Activated CD4-positive, alpha-beta memory T cell treated with anti-CD3 and anti-CD28 coated beads for 36 hours (primary cell): ENCODE measurements around the gene FARP1. TPM values are rescaled to one million over a fixed set of nuclear protein-coding genes. Genes with fewer than 3 reads are reported as not detected.

Experiments used
- CTCF ChIA-PET: fragments of 350-600 bp; sonication (Branson Sonifier 250); formaldehyde crosslinking; loops from one replicate; lab custom pipeline; 2021; ENCODE audit warnings: antibody characterized with exemption, inconsistent platforms; lab: Charles Lee
- POLR2A ChIA-PET: fragments of 350-600 bp; sonication (Branson Sonifier 250); formaldehyde crosslinking; loops from one replicate; lab custom pipeline; 2021; ENCODE audit warnings: antibody characterized with exemption; lab: Charles Lee
- DNase-seq: peaks from one replicate; pipeline ENCODE4 v3.0.0-alpha.2; 2020
- H3K27ac Mint-ChIP-seq: one replicate; pipeline ENCODE4 v1.8.0; 2021; ENCODE audit warnings: mixed read lengths
- H3K27me3 Mint-ChIP-seq: one replicate; pipeline ENCODE4 v1.8.0; 2021; ENCODE audit warnings: mixed read lengths
- H3K36me3 Mint-ChIP-seq: one replicate; pipeline ENCODE4 v1.8.0; 2021; ENCODE audit warnings: mixed read lengths
- H3K4me1 Mint-ChIP-seq: one replicate; pipeline ENCODE4 v1.8.0; 2021; ENCODE audit warnings: low read depth, mixed read lengths
- H3K4me3 Mint-ChIP-seq: one replicate; pipeline ENCODE4 v1.8.0; 2021; ENCODE audit warnings: mild to moderate bottlenecking, mixed read lengths
- H3K9me3 Mint-ChIP-seq: one replicate; pipeline ENCODE4 v1.8.0; 2021; ENCODE audit warnings: mixed read lengths
- intact Hi-C: fragments of 100-400 bp; cut with micrococcal nuclease; formaldehyde crosslinking; loops from one replicate; pipeline ENCODE4 v1.15.1; 2023
- total RNA-seq, 2 experiments: library from RNA; stranded (reverse); gene quantifications; one replicate each; pipeline ENCODE4 v1.2.3, GENCODE V29; 2021

FARP1 gene
- total RNA-seq, 2 experiments from 2014 or later = 0.56 to 0.64 TPM

GRCh38 chr13:98321395-98321794, 178.5 kb downstream of the FARP1 start:
- H3K36me3 Mint-ChIP-seq = no peaks in the 10 kb centered on the region
- H3K4me1 Mint-ChIP-seq = no peaks in the 10 kb centered on the region
- peaks cover 12% of the 10 kb centered on the region for H3K27me3 Mint-ChIP-seq
- no peak overlapping the region for H3K4me3 Mint-ChIP-seq
- intact Hi-C loops = no loop called here
- POLR2A ChIA-PET = no interaction called here
- no peaks in the 10 kb centered on the region for H3K9me3 Mint-ChIP-seq
- no peak overlapping the region for H3K27ac Mint-ChIP-seq
- DNase-seq = no peak
- CTCF ChIA-PET = no interaction called here

- Mint-ChIP-seq H3K4me3 (no peak overlapping the region), H3K9me3 (no peaks in the 10 kb centered on the region), H3K27me3 (peaks cover 12% of the 10 kb centered on the region), H3K36me3 (no peaks in the 10 kb centered on the region), H3K4me1 (no peaks in the 10 kb centered on the region), H3K27ac (no peak overlapping the region)
- intact Hi-C loops = no loop called here
- DNase-seq = no peak
- POLR2A ChIA-PET = no interaction called here
- CTCF ChIA-PET = no interaction called here
These were observed 179.3 kb downstream of the FARP1 start for GRCh38 chr13:98322091-98322718.

- CTCF ChIA-PET = no interaction called here
- H3K4me1 Mint-ChIP-seq = no peaks in the 10 kb centered on the region
- no peaks in the 10 kb centered on the region for H3K9me3 Mint-ChIP-seq
- no peak for DNase-seq
- H3K27me3 Mint-ChIP-seq = peaks cover 10% of the 10 kb centered on the region
- no peak overlapping the region for H3K27ac Mint-ChIP-seq
- H3K36me3 Mint-ChIP-seq = no peaks in the 10 kb centered on the region
- intact Hi-C loops = no loop called here
- POLR2A ChIA-PET = interaction anchor here (0.6 kb wide), 1 partner anchor 24 kb away, joined by 3 read pairs; no protein-coding TSS in a partner anchor
- no peak overlapping the region for H3K4me3 Mint-ChIP-seq
These were observed 181.2 kb downstream of the FARP1 start for GRCh38 chr13:98324105-98324504.

- peaks cover 5% of the 10 kb centered on the region for H3K27me3 Mint-ChIP-seq
- intact Hi-C loops = no loop called here
- no peaks in the 10 kb centered on the region for H3K4me1 Mint-ChIP-seq
- H3K27ac Mint-ChIP-seq = no peak overlapping the region
- ChIA-PET POLR2A (no interaction called here), CTCF (no interaction called here)
- no peak for DNase-seq
- H3K9me3 Mint-ChIP-seq = no peaks in the 10 kb centered on the region
- no peak overlapping the region for H3K4me3 Mint-ChIP-seq
- H3K36me3 Mint-ChIP-seq = no peaks in the 10 kb centered on the region
These were observed 182.8 kb downstream of the FARP1 start for GRCh38 chr13:98325724-98326123.

GRCh38 chr13:98326291-98326690, 183.4 kb downstream of the FARP1 start:
- Mint-ChIP-seq H3K27me3 (peaks cover 3% of the 10 kb centered on the region), H3K27ac (no peak overlapping the region), H3K4me1 (no peaks in the 10 kb centered on the region), H3K9me3 (no peaks in the 10 kb centered on the region), H3K36me3 (no peaks in the 10 kb centered on the region), H3K4me3 (no peak overlapping the region)
- no peak for DNase-seq
- ChIA-PET CTCF (no interaction called here), POLR2A (no interaction called here)
- intact Hi-C loops = no loop called here

GRCh38 chr13:98327371-98328270, 184.7 kb downstream of the FARP1 start:
- CTCF ChIA-PET = no interaction called here
- H3K27ac Mint-ChIP-seq = no peak overlapping the region
- H3K27me3 Mint-ChIP-seq = peaks cover 5% of the 10 kb centered on the region
- H3K9me3 Mint-ChIP-seq = no peaks in the 10 kb centered on the region
- H3K4me1 Mint-ChIP-seq = no peaks in the 10 kb centered on the region
- POLR2A ChIA-PET = no interaction called here
- intact Hi-C loops = no loop called here
- H3K4me3 Mint-ChIP-seq = no peak overlapping the region
- no peaks in the 10 kb centered on the region for H3K36me3 Mint-ChIP-seq
- no peak for DNase-seq

- no peaks in the 10 kb centered on the region for H3K36me3 Mint-ChIP-seq
- H3K4me3 Mint-ChIP-seq = no peak overlapping the region
- H3K27me3 Mint-ChIP-seq = peaks cover 7% of the 10 kb centered on the region
- CTCF ChIA-PET = no interaction called here
- no peak for DNase-seq
- H3K27ac Mint-ChIP-seq = no peak overlapping the region
- no peaks in the 10 kb centered on the region for H3K9me3 Mint-ChIP-seq
- intact Hi-C loops = no loop called here
- H3K4me1 Mint-ChIP-seq = no peaks in the 10 kb centered on the region
- POLR2A ChIA-PET = no interaction called here
These were observed 185.6 kb downstream of the FARP1 start for GRCh38 chr13:98328511-98328910.

GRCh38 chr13:98332222-98332621, 189.3 kb downstream of the FARP1 start:
- no peak overlapping the region for H3K27ac Mint-ChIP-seq
- CTCF ChIA-PET = no interaction called here
- POLR2A ChIA-PET = no interaction called here
- DNase-seq = no peak
- peaks cover 8% of the 10 kb centered on the region for H3K27me3 Mint-ChIP-seq
- no peaks in the 10 kb centered on the region for H3K4me1 Mint-ChIP-seq
- H3K4me3 Mint-ChIP-seq = no peak overlapping the region
- H3K36me3 Mint-ChIP-seq = no peaks in the 10 kb centered on the region
- peaks cover 6% of the 10 kb centered on the region for H3K9me3 Mint-ChIP-seq
- intact Hi-C loops = no loop called here

GRCh38 chr13:98332691-98333090, 189.8 kb downstream of the FARP1 start:
- no peak for DNase-seq
- ChIA-PET POLR2A (interaction anchor here (1.0 kb wide), 1 partner anchor 14 kb away, joined by 3 read pairs; no protein-coding TSS in a partner anchor), CTCF (no interaction called here)
- H3K9me3 Mint-ChIP-seq = peaks cover 6% of the 10 kb centered on the region
- intact Hi-C loops = no loop called here
- no peaks in the 10 kb centered on the region for H3K36me3 Mint-ChIP-seq
- no peak overlapping the region for H3K4me3 Mint-ChIP-seq
- peaks cover 8% of the 10 kb centered on the region for H3K27me3 Mint-ChIP-seq
- no peaks in the 10 kb centered on the region for H3K4me1 Mint-ChIP-seq
- H3K27ac Mint-ChIP-seq = no peak overlapping the region

GRCh38 chr13:98333486-98333885, 190.6 kb downstream of the FARP1 start:
- ChIA-PET POLR2A (interaction anchor here (1.0 kb wide), 1 partner anchor 13 kb away, joined by 3 read pairs; no protein-coding TSS in a partner anchor), CTCF (no interaction called here)
- intact Hi-C loops = no loop called here
- Mint-ChIP-seq H3K4me1 (no peaks in the 10 kb centered on the region), H3K4me3 (no peak overlapping the region), H3K36me3 (no peaks in the 10 kb centered on the region), H3K27me3 (peaks cover 12% of the 10 kb centered on the region), H3K9me3 (peaks cover 6% of the 10 kb centered on the region), H3K27ac (no peak overlapping the region)
- DNase-seq = no peak

- ChIA-PET POLR2A (no interaction called here), CTCF (no interaction called here)
- H3K4me3 Mint-ChIP-seq = no peak overlapping the region
These were observed 191.8 kb downstream of the FARP1 start for GRCh38 chr13:98334620-98335205.

GRCh38 chr13:98335721-98336120, 192.8 kb downstream of the FARP1 start:
- Mint-ChIP-seq H3K9me3 (peaks cover 6% of the 10 kb centered on the region), H3K36me3 (no peaks in the 10 kb centered on the region)
- intact Hi-C loops = no loop called here

More at GRCh38 chr13:98334620-98335205, 191.8 kb downstream of the FARP1 start:
- H3K36me3 Mint-ChIP-seq = no peaks in the 10 kb centered on the region
- no peak for DNase-seq
- intact Hi-C loops = no loop called here
- peaks cover 6% of the 10 kb centered on the region for H3K9me3 Mint-ChIP-seq
- peaks cover 17% of the 10 kb centered on the region for H3K27me3 Mint-ChIP-seq
- H3K4me1 Mint-ChIP-seq = no peaks in the 10 kb centered on the region
- no peak overlapping the region for H3K27ac Mint-ChIP-seq

More at GRCh38 chr13:98335721-98336120, 192.8 kb downstream of the FARP1 start:
- ChIA-PET CTCF (no interaction called here), POLR2A (no interaction called here)
- Mint-ChIP-seq H3K27ac (no peak overlapping the region), H3K27me3 (peaks cover 17% of the 10 kb centered on the region), H3K4me3 (no peak overlapping the region), H3K4me1 (no peaks in the 10 kb centered on the region)
- DNase-seq = no peak
